8988T (cell line): ENCODE data around the gene EXOSC2.
A peak's percentile ranks its signal among the peaks of the same experiment; 100 is the strongest.
"Not testable (repeated sequence)": the region's sequence is repeated elsewhere in the genome, so short reads cannot be mapped to it uniquely, and the experiment has no call there.

Experiments
- DNase-seq: peaks from one replicate; pipeline ENCODE4 v3.0.0; 2011

Gene EXOSC2

DNA sequence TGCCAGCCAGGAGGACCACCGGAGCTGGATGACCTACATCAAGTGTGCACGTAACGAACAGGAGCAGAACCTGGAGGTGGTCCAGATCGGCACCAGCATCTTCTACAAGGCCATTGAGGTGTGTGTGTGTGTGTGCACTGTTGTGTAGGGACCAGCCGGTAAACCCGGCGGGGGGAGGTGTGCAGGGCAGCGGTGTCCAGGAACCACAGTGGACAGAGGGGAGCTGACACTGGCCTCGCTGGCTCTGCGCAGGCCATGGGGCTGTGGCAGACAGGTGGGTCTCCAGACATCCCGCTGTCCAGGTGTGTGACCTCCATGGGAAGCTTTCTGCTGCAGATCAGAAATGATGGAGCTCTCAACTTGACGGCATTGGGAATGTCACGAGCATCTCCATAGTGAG lies 25.4 kb upstream of the EXOSC2 start:
- no peak for DNase-seq

DNA sequence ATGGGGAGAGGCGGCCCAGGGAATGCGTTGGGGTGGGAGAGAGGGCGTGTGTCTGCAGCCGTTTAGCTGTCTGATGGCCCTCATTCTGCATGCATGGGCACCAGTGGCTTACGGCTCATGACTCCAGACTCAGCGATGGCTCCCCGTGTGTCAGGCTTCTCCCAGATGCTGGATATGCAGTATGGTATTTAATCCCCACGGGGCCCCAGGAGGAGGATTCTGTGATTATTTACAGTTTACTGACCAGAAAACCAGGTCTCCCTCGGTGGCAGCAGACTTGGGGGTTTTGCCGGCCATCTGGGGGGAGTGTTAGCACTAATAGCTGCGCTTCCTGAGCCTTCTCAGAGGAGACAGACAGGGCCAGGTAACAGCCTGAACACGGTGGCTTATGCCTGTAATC lies 24.9 kb upstream of the EXOSC2 start:
- no peak for DNase-seq

DNA sequence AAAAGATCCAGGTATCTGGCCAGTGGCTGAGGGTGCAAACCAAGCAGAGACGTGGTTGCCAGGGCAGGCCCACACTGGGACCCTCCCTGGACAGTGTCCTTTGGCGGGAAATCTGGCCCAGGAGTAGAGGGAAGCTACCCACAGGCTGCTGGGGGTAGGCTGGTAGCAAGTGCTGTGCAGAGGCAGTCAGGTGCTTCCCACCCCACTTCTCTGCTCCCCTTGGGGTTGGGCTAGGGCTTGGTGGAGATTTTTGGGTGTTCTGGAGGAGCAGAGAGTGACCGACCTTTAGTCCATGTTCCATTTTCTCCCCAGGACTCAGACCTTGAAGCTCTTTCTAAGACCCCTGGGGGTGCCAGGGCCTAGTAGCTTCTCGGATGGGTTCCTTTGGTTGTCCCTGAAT lies 23.6 kb upstream of the EXOSC2 start:
- DNase-seq = no peak

DNA sequence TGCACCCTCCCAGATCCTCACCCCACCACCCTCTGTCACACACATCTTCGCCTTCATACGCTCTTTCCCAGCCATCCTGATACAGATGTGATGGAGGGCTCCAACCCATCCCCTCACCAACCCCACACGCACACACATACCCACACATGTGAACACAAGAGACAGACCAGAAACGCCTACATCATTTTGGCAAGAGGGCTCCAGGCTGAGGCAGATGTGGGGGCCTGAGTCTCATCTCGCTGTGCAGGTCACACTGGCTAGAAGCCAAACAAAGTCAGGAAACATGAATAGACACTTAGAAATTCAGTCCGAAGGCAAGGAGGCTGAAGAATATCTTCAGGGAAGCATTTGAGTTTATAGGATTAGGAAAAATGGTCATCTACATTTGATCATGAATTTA lies 22.9 kb upstream of the EXOSC2 start:
- DNase-seq = no peak

DNA sequence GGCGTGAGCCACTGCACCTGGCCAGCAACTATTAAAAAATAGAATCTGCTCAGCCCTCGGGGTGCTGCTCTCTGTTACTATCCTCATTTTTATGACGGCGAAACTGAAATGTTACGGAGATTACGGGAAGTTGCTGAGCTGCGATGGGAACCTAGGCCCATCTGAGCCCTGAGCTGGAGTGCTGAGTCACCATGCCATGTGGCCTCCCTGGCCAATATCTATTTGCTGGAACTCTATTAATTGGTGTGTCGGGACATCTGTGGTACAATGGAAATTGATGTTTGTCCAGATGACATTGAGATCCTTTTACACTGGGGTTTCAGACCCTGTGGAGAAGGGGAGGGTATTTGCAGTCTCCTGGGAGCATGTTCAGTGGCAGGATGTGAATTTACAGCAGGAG lies 21.1 kb upstream of the EXOSC2 start:
- no peak for DNase-seq

DNA sequence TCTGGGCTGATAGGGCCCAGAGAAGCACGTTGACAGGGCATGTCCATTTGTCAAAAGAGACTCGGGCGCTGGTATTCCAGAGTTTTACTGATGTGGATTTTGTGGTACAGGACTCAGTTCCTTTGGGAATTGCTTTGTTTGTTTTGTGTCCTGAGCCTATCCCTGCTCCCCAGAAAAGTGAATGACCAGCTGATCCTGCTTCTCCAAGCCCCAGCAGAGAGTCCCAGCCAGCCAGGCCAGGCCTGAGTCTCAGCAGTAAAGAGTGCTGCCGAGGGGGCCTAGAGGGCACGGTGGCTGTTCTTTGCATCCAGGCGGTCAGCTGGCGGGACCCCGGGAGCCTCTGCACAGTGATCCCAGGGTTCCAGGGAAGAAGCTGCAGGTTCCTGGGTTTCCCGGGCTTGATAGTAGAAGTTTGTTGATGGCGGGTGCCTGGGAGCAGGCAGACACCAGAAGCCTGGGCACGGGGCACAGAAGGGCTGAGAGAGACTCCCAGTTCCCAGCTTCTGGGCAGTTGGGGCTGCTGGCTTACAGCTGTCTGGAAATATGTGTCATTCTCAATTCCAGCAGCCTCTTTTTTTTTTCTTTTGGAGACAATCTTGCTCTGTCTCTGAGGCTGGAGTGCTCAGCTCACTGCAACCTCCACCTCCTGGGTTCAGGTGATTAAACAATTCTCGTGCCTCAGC lies 20.5 kb upstream of the EXOSC2 start:
- no peak for DNase-seq

DNA sequence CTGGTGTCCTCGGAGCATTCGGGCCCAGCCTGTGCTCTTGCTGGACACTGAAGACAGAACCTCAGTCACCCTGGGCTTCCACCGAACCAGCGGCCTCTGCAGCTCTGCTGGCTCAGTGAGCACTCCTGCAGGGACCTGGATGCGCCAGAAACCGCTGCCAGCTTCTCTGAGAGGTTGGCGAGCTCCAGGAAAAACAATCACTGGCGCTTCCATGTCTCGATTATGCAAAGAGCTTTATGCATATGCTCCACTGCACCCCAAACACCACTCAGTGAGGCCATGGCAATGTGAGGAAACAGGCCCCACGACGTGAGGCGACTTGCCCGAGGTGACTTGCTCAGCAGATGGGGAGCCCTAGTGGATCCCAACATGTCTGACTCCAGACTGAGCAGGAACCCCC lies 18.2 kb upstream of the EXOSC2 start:
- no peak for DNase-seq

DNA sequence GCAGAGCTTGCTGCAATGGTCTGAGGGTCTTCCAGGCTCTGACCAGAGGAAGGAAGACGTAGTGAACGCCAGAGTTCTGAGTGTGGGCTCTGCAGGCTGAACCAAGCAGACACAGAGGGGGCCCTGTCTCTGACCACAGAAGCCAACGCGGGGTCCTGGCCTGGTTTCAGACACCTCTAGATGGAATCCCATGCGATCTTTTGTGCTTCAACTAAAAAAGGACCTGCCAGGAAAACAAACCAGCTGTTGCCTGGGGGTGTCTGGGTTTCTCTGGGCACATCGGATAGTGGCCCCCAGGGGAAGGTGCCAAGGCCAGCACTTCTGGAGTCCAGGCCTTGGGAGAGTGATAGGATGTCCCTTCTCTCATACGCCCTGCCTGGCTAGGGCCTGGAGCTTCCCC lies 16.3 kb upstream of the EXOSC2 start:
- DNase-seq = no peak

DNA sequence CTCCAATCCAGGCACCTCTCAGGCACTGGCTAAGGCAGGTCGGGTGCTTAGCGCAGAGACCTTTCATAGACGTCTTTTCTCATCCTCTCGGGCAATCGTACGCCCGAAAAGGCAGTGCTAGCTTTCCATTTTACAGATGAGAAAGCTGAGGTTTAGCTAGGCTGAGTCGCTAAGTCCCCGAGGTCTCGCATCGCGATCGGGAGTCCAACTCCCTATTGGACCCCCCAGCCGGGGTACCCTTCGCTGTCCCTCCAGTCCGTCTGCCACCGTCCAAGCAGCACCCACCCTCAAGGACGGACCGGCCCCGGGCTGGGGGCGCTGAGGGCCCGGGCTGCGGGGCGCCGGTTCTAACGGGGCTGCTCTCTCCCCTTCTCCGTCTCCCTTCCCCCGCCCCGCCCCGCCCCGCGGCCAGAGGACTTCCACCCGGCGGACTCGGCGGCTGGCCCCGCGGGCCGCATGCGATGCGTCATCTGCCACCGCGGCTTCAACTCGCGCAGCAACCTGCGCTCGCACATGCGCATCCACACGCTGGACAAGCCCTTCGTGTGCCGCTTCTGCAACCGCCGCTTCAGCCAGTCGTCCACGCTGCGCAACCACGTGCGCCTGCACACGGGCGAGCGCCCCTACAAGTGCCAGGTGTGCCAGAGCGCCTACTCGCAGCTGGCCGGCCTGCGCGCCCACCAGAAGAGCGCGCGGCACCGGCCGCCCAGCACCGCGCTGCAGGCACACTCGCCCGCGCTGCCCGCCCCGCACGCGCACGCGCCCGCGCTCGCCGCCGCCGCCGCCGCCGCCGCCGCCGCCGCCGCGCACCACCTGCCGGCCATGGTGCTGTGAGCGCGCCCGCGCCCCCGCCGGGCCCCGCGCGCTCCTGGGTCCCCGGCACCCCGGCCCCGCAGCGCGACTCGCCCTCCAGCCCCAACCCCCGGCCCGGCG lies 12.5 kb upstream of the EXOSC2 start:
- DNase-seq = peak; percentile 97

DNA sequence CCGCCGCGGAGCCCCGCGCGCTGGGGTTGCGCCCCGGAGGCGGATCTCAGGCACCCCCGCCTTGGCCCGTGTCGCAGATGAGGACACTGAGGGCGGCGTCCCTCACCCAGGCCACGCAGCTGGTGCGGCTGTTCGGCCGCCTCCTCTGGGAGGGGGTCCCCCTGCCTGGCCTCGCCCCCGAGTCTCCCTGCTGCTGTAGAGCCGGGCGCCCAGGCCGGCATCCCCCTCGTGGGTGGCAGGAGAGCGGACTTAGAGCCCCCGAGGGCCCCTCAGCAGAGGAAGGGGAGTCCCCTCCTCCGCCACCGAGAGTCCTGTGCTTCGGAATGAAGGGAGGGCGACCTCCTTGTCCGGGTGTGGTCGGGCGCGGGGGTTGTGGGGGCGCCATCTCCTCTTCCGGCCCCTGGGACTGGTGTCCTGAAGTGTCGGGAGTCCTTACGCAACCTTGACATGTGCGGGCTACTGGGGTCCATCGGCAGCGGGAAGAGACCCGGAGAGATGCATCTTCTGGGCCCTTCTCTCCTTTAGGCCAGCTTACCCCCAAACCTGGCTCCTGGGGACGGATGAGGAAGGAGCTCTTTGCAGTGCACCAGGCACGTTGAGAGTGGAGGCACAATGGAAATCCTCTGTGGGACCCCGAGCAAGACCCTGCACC lies 11.7 kb upstream of the EXOSC2 start:
- DNase-seq = peak; percentile 45

DNA sequence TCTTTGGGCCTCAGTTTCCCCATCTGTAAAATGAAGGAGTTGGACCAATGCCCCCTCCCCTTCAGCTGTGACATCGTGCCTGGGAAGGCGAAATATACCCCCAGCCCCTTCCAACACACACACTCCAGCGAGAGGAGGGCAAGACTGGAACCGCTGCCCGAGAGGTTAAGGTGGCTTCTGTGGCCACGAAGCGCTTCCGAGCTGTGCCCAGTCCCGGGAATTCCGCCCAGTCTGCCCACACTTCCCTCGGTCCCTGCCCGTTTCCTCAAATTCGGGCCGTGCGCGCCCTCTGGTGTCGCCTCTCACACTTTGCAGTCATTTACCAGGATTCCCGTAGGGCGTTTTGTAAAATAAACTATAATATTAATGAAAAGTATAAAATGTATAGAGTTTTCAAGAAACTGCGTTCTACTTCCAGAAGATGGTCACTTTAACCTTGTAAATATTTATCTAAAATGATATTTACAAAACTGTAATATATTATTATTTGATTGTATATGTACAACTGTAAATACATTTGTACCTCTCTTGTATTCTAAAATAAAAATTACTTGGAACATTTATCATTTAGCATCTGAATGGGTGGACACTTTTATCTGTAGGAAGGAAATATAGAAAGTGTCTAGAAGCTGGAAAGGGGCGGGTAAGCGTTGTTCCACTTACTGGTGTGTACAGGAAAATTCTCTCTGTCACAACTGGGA lies 11.0 kb upstream of the EXOSC2 start:
- peak; percentile 92 for DNase-seq

DNA sequence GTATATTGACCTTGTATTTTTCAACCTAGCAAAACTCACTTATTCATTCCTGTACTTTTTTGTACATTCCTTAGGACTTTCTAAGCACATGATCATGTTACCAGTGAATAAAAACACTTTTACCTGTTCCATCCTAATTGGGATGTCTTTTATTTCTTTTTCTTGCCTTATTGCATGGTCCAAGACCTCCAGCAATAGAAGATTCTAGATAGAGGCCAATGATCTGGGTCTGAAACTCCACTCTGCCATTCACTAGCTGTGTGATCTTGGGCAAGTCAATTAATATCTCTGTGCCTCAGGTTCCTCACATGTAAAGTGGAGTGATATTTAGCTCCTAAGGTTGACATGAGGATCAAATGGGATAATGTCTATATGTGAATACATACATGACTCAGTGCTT lies 8.5 kb upstream of the EXOSC2 start:
- DNase-seq = no peak

DNA sequence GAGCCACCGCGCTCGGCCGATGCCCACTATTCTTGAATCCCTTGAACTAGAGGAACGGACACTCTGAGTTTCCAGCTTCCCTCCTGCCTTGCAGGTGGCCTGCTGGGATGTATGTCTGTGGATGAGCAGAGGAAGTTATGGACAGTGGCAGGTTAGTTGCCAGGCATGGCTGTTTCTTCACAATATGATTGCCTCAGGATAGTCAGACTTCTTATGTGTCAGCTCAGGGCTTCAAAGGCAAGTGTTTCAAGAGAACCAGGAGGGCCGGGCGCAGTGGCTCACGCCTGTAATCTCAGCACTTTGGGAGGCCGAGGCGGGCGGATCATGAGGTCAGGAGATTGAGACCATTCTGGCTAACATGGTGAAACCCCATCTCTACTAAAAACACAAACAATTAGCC lies 7.6 kb upstream of the EXOSC2 start:
- not testable (repeated sequence) for DNase-seq

DNA sequence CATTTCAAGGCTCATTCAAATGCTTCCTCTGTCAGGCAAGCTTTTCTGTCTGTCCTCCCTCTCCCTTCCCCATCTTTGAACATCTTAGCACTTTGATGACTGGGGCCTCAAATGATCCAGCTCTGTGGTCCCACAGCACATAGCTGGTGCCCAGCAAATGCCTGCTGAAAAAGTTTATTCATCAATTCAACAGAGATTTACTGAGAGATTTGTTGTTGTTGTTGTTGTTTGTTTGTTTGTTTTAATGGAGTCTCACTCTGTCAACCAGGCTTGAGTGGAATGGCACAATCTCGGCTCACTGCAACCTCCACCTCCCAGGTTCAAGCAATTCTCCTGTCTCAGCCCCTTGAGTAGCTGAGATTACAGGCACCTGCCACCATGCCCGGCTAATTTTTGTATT lies 6.0 kb upstream of the EXOSC2 start:
- DNase-seq = no peak

DNA sequence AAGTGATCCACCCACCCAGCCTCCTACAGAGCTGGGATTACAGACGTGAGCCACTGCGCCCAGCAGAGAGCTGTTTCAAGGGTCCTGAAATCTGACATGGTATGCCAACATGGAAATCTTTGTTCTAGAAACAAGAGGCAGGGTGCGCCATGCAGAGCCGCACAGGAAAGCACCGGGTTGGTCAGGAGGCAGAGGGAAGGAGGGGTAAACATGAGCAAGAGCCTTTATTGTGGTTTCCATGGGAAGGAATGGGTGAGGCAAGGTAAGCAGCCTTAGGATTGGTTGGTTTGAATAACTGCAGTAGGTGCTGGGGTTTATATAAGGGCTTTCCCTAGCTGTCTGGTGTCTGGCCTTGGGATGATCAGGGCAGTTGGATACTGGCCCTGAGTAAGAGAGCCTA lies 5.5 kb upstream of the EXOSC2 start:
- no peak for DNase-seq

DNA sequence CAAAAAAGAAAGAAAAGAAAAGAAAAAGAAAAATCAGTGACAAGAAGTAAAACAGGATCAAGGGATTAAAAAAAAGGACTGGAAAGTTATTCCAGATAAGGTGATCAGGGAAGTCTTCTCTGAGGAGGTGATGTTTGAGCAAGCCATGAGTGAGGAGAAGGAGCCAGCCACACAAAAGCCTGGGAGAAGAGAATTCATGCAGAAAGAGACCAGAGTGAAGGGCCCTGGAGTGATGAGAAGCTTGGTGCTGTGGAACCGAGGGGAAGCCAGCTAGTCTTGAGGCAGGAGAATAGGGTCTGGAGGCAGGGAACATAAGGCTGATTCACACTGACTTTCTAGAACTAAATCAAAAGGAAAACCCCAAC lies 4.0 kb upstream of the EXOSC2 start:
- no peak for DNase-seq

DNA sequence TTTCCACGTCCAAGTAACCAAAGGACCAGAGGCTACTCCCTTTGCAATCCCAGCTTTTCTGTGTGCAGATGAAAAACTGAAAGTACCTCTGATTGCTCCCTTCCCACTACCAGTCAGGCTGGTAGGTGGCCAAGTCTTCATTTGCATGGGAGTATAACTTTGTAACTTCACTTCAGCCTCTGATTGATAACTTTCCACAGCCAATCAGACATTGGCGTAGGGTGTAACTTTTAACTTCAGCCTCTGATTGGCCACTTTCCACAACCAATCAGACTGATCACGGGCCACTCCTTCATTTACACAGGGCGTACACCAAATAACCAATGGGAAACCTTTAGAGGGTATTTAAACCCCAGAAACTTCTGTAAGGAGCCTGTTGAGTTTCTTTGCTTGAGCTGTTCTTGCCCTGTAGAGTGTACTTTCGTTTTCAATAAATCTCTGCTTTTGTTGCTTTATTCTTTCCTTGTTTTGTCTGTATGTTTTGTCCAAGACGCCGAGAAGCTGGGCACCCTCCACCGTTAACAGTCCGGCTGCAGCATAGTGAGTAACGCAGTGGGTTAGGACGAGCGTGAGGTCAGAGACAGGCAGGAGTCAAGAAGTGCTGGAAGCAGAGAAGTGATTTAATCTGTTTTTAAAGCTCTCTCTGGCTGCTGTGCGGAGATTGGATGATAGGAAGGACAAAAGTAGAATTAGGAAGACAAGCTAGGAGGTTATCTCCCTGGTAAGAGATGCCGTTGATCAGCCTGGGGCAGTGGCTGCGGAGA lies 3.5 kb upstream of the EXOSC2 start:
- peak; percentile 49 for DNase-seq

DNA sequence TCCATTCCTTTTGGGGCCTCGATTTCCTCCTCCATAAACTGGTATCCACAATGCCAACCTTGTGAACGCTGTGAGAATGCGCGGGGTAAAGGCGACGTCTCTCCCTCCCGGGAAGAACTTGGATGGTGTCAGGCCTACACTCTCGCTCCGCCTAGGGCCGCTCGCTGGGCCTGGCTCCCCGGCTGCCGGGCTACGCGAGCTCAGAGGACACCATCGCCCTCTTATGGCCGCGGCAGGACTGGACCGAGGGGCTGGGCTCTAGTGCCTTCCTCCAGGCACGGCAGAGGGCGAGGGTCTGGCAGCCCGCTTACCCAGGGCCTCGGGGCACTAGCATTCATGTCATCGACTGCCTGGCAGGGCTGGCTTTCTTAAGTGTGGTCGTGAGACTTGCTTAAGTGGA lies 1.3 kb upstream of the EXOSC2 start:
- no peak for DNase-seq

DNA sequence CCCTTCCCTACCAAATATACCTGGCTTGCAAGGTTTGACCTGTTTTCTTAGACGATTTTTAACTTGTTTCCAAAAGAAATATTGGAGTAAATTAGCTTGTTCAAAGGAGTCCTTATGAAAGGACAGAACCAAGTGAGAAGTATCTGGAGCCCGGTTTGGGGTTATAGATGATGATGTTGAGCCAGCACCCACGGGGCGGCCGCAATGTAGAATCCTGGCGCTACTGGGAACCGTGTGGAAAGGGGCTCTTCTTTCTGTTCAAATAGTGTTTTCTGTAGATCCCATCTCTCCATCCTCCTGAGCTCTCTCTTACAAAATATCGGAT lies 517 bp upstream of the EXOSC2 start:
- DNase-seq = no peak

DNA sequence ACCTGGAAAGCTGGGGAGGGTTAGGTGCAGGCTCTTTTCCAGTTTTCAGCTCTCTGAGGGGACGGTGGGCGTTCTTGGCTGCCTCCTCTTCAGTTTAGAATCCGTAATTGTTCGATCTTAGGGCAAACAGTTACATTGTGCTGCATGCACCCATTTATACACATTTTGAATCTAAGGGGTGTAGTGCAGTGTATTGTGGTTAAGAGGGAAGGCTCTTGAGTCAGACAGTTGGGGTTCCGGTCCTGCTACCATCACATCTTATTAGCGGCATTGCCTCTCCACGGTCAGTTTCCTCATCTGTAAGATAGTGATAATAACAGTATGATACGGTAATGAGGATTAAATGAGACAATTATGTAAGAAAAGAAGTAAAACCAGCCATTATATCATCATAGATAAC lies 625 bp downstream of the EXOSC2 start:
- DNase-seq = no peak

DNA sequence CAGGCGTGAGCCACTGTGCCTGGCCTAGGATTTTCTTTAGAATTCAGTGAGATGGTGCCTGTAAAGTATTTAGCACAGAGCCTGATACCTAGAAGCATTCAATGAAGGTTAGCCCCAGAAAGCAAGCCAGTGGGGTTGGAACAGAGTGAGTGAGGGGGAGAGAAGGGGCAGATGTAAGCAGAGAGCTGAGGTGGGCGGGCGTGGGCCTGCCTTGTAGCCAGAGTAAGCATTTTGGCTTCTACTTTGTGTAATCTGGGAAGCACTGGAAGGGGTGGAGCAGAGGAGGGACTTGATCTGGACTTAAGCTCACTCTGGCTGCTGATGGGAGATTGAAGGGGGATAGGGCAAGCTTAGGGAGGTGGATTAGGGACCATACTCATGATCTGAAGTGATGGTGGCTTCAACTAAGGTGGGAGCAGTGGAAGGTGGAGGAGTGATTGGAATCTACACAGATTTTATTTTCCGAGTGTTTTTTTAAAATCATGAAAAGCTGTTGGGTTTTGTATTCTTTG lies 2.6 kb downstream of the EXOSC2 start:
- no peak for DNase-seq

DNA sequence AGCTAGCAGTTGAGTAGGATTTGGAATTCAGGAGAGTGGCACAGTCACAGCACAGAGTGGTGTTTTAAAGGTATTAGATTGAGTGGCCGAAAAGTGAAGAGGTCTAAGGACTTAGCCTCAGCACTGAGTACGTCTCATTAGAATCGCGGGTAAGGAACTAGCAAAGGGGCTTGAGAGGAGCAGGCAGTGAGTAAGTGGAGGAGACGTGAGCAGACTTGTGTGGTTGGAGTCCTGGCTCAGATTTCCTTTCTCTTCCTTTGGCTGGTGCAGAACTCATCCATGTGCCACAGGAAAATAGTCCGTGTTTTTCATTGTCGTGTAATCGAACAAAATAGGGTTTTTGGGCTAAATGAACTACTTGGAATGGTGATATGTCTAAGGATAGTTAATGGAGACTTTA lies 3.4 kb downstream of the EXOSC2 start:
- DNase-seq = no peak

DNA sequence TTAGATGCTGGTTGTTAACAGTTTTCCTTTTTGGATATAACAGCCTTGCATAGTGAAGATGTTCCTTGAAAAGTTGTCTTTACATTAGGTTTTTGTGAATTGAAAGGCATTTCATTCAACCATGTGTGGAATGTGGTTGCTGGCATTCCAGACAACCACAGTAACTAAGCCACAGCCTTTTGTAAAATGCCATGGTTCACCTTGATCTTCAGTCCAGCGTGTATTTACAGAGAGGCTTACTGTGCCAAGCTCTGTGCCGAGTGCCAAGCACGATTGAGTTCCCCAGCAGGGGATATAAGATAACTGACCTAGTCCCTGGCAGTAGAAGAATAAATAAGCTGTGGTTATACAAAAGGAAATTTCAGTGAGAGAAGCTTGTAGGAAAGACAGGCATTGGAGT lies 4.9 kb downstream of the EXOSC2 start:
- DNase-seq = no peak
